ENCODE data around the gene FAM184B.

DNA sequence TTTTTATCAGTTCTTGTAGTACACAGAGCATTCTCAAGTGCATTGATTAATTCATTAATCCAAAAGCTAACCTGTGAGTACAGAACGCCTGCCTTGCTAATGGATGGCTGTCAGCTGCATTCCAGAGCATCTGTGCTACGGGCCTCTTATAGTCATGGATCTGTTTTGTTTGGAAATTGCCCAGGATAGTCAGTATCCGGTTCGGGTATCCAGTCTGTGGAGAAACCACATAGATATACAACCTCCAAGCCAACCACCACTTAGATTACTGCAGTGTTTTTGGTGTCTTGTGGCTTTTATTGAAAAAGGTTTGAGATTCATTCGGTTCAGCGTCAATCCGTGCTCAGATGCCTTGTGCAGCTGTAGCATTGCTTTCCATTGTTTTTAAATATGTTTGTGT lies 200.5 kb downstream of the FAM184B start:
- TF ChIP-seq, protein P1, sequence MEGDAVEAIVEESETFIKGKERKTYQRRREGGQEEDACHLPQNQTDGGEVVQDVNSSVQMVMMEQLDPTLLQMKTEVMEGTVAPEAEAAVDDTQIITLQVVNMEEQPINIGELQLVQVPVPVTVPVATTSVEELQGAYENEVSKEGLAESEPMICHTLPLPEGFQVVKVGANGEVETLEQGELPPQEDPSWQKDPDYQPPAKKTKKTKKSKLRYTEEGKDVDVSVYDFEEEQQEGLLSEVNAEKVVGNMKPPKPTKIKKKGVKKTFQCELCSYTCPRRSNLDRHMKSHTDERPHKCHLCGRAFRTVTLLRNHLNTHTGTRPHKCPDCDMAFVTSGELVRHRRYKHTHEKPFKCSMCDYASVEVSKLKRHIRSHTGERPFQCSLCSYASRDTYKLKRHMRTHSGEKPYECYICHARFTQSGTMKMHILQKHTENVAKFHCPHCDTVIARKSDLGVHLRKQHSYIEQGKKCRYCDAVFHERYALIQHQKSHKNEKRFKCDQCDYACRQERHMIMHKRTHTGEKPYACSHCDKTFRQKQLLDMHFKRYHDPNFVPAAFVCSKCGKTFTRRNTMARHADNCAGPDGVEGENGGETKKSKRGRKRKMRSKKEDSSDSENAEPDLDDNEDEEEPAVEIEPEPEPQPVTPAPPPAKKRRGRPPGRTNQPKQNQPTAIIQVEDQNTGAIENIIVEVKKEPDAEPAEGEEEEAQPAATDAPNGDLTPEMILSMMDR (conservative IDR thresholded peaks at IDR 0.05; ENCODE audit: low read depth, low read length): no peak
- TF ChIP-seq EZH2phosphoT487 (IDR thresholded peaks at IDR 0.05; ENCODE audit: borderline replicate concordance, low read length) (no peak), EZH2 (IDR thresholded peaks at IDR 0.05; ENCODE audit: low read length, unreplicated experiment) (no peak)
